GM12801 (cell line): ENCODE data around the gene RCN2.

Experiments
- CTCF ChIP-seq: IDR thresholded peaks from one replicate; pipeline ENCODE4 v1.5.1; 2011; ENCODE audit warnings: control low read depth; ENCODE audit not compliant: insufficient read length; ENCODE audit errors: extremely low read depth

RCN2 gene

GRCh38 chr15:76982356-76982755, 50.8 kb downstream of the RCN2 start:
- no peak for TF ChIP-seq CTCF

- no peak for TF ChIP-seq CTCF
Observed at GRCh38 chr15:76982756-76983155, 51.2 kb downstream of the RCN2 start.

- TF ChIP-seq CTCF, result no peak
Observed at GRCh38 chr15:76983590-76984375, 52.2 kb downstream of the RCN2 start.

GRCh38 chr15:76986743-76987142, 55.2 kb downstream of the RCN2 start:
- TF ChIP-seq CTCF, result no peak

- no peak for TF ChIP-seq CTCF
Observed at GRCh38 chr15:76987276-76987675, 55.7 kb downstream of the RCN2 start.

- TF ChIP-seq CTCF, result no peak
Observed at GRCh38 chr15:76987896-76988860, 56.6 kb downstream of the RCN2 start.
